Measurements from ENCODE around the gene KIF1A.

DNA sequence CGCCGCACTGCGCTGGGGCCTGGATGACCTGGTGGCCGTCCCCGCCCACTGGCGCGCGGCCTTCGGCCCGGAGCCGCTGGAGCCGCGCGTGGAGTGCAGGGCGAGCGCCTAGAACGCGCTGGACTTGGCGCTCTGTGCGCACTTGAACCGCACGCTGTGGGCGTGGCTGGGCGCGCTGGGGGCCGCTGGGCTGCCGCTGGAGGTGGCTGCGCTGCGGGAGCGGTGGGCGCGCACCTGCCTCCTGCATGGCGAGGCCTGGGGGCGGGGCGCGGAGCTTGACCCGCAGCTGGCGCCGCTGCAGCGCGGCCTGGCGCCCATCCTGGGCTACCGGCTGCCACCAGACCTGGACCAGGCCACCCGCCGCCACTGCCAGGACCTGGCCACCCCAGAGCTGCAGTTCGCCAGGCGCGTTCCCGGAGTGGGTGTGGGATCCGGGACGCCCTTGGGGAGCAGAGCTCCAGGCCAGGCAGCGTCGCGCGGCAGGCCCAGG, 147.3 kb downstream of the KIF1A start:
- TF ChIP-seq, protein P1, sequence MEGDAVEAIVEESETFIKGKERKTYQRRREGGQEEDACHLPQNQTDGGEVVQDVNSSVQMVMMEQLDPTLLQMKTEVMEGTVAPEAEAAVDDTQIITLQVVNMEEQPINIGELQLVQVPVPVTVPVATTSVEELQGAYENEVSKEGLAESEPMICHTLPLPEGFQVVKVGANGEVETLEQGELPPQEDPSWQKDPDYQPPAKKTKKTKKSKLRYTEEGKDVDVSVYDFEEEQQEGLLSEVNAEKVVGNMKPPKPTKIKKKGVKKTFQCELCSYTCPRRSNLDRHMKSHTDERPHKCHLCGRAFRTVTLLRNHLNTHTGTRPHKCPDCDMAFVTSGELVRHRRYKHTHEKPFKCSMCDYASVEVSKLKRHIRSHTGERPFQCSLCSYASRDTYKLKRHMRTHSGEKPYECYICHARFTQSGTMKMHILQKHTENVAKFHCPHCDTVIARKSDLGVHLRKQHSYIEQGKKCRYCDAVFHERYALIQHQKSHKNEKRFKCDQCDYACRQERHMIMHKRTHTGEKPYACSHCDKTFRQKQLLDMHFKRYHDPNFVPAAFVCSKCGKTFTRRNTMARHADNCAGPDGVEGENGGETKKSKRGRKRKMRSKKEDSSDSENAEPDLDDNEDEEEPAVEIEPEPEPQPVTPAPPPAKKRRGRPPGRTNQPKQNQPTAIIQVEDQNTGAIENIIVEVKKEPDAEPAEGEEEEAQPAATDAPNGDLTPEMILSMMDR (IDR thresholded peaks at IDR 0.05; ENCODE audit: low read length), result no peak
- TF ChIP-seq EZH2phosphoT487 (IDR thresholded peaks at IDR 0.05; ENCODE audit: low read length) (no peak), EZH2 (optimal IDR thresholded peaks at IDR 0.05; ENCODE audit: low read depth, low read length) (no peak)

Measured in MM.1S (cell line).